22Rv1 (cell line): Measurements from ENCODE around the gene PHKB.
"Not testable (repeated sequence)": the region's sequence is repeated elsewhere in the genome, so short reads cannot be mapped to it uniquely, and the experiment has no call there.

ENCODE experiments used
- CTCF ChIP-seq: fragments of 450-650 bp; IDR thresholded peaks from 2 replicates; pipeline ENCODE4 v1.5.1; 2017; ENCODE audit warnings: mild to moderate bottlenecking
- ZFX ChIP-seq: fragments of 450-650 bp; IDR thresholded peaks from 2 replicates; pipeline ENCODE4 v1.6.1; 2017; ENCODE audit warnings: antibody characterized with exemption, borderline replicate concordance

- TF ChIP-seq CTCF, ZFX: not testable (repeated sequence)
These were observed 93.5 kb downstream of the PHKB start for GRCh38 chr16:47554587-47554986.
